ENCODE data around the gene ULBP3.

ULBP3 gene

DNA sequence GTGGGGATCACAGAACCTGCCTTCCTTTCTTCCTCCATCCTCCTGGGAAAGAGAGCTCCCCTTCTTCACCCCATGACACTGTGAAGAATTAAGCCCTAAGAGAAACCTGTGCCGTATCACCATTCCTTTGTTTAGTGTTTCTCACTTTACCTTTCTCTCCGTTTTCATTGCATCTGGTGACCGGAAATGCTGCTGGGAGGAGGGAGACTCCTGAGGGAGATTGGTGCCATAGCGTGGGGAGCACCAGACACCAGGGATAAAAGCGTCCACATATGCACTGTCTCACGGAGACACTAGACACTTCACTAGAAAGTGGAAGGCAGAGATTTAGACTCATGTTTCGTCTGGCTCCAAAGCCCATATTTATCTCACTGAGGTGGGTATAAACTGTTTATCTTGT lies 15.5 kb upstream of the ULBP3 start:
- TF ChIP-seq, protein P1, sequence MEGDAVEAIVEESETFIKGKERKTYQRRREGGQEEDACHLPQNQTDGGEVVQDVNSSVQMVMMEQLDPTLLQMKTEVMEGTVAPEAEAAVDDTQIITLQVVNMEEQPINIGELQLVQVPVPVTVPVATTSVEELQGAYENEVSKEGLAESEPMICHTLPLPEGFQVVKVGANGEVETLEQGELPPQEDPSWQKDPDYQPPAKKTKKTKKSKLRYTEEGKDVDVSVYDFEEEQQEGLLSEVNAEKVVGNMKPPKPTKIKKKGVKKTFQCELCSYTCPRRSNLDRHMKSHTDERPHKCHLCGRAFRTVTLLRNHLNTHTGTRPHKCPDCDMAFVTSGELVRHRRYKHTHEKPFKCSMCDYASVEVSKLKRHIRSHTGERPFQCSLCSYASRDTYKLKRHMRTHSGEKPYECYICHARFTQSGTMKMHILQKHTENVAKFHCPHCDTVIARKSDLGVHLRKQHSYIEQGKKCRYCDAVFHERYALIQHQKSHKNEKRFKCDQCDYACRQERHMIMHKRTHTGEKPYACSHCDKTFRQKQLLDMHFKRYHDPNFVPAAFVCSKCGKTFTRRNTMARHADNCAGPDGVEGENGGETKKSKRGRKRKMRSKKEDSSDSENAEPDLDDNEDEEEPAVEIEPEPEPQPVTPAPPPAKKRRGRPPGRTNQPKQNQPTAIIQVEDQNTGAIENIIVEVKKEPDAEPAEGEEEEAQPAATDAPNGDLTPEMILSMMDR (IDR thresholded peaks at IDR 0.05; ENCODE audit: low read depth, low read length, missing control alignments), result no peak
- Histone ChIP-seq H3K27me3 (replicated peaks) (peaks cover 8% of the 10 kb centered on the region), H3K27ac (no peak overlapping the region), H3K36me3 (replicated peaks) (no peaks in the 10 kb centered on the region), H3K4me3 (ENCODE audit: low read depth, low read length) (no peak overlapping the region)
- DNase-seq, result no peak
- in situ Hi-C loops (cut with HindIII; ENCODE audit: low pct_ligation_motif_present, low sequenced_read_pairs), result no loop called here

DNA sequence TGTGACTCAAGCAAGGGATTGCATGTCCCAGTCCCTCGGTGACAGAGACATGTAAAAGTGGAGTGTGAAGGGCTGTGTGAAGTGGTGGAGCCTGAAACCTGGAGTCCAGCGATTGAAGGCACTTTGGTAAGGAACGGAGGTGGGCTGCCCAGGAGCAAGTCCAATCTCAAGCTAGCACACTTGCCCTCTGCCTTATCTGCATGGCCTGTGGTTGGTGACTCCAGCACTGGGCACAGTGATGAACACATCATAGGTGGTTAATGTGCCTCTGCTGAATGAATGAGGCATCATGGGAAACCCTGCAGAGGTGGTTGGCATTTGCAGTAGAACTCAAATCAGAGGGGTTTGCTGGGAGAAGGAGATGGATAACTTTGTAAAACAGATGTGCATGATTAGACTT lies 14.9 kb upstream of the ULBP3 start:
- Histone ChIP-seq H3K27me3 (replicated peaks) (peaks cover 8% of the 10 kb centered on the region), H3K36me3 (replicated peaks) (no peaks in the 10 kb centered on the region), H3K27ac (no peak overlapping the region), H3K4me3 (ENCODE audit: low read depth, low read length) (no peak overlapping the region)
- DNase-seq, result no peak
- in situ Hi-C loops (cut with HindIII; ENCODE audit: low pct_ligation_motif_present, low sequenced_read_pairs), result no loop called here
- TF ChIP-seq, protein P1 (IDR thresholded peaks at IDR 0.05; ENCODE audit: low read depth, low read length, missing control alignments), result no peak

DNA sequence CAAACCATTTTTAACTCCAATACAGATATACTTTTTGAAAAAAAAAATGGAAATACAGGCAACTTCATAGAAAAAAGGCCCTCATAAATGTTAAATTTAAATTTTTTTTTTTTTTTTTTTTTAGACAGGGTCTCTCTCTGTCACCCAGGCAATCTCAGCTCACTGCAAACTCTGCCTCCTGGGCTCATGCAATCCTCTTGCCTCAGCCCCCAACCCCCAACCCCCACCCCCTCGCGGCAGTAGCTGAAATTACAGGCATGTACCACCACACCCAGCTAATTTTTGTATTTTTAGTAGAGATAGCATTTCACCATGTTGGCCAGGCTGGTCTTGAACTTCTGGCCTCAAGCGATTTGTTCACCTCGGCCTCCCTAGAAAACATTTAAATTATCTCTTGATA lies 12.8 kb upstream of the ULBP3 start:
- Histone ChIP-seq H3K27me3 (replicated peaks) (peaks cover 5% of the 10 kb centered on the region), H3K27ac (no peak overlapping the region), H3K4me3 (ENCODE audit: low read depth, low read length) (no peak overlapping the region), H3K36me3 (replicated peaks) (no peaks in the 10 kb centered on the region)
- no peak for DNase-seq
- in situ Hi-C loops (cut with HindIII; ENCODE audit: low pct_ligation_motif_present, low sequenced_read_pairs), result no loop called here
- TF ChIP-seq, protein P1 (IDR thresholded peaks at IDR 0.05; ENCODE audit: low read depth, low read length, missing control alignments), result no peak

DNA sequence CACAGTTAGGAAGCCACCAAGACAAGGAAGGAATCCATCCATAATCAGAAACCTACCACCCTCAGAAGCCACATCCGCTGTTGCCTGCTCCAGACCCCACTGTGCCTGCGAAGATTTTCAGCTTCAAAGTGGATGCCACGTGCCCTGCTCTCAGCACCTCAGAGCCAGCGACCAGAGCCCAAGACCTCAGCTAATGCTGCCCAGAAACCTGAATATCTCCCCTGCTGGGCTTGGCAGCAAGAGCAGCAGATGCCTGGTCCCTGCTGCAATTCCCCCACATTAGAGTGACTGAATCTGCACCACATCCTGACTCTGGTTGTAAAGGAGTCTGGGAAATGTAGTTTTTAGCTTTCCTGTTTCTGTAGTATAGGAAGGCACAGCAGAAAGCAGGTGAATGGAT lies 10.7 kb upstream of the ULBP3 start:
- DNase-seq, result no peak

DNA sequence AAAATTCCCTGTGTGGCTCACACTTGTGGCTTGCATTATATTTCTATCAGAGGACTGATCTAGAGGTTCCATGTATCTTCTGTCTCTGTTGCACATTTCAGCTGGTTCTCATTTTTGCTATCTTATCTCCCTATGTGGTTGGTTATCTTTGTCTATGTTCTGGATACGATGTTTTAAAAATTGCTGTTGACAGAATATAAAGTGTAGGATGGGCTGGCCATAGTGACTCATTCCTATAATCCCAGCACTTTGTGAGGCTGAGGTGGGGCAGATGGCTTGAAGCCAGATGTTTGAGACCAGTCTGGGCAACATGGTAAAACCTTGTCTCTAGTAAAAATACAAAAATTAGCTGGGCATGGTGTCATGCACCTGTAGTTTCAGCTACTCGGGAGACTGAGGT lies 9.9 kb upstream of the ULBP3 start:
- DNase-seq, result peak; percentile 61
- TF ChIP-seq, protein P1 (IDR thresholded peaks at IDR 0.05; ENCODE audit: low read depth, low read length, missing control alignments), result no peak
- peaks cover under 1% of the 10 kb centered on the region for H3K27me3 ChIP-seq (replicated peaks)
- no peak overlapping the region for H3K27ac ChIP-seq
- H3K36me3 ChIP-seq (replicated peaks), result no peaks in the 10 kb centered on the region
- H3K4me3 ChIP-seq (ENCODE audit: low read depth, low read length), result no peak overlapping the region
- in situ Hi-C loops (cut with HindIII; ENCODE audit: low pct_ligation_motif_present, low sequenced_read_pairs), result no loop called here

More for the DNA sequence above, 10.7 kb upstream of the ULBP3 start:
- TF ChIP-seq, protein P1 (IDR thresholded peaks at IDR 0.05; ENCODE audit: low read depth, low read length, missing control alignments), result peak; percentile 6
- H3K4me3 ChIP-seq (ENCODE audit: low read depth, low read length), result no peak overlapping the region
- in situ Hi-C loops (cut with HindIII; ENCODE audit: low pct_ligation_motif_present, low sequenced_read_pairs), result no loop called here
- no peaks in the 10 kb centered on the region for H3K36me3 ChIP-seq (replicated peaks)
- no peak overlapping the region for H3K27ac ChIP-seq
- peaks cover 5% of the 10 kb centered on the region for H3K27me3 ChIP-seq (replicated peaks)

DNA sequence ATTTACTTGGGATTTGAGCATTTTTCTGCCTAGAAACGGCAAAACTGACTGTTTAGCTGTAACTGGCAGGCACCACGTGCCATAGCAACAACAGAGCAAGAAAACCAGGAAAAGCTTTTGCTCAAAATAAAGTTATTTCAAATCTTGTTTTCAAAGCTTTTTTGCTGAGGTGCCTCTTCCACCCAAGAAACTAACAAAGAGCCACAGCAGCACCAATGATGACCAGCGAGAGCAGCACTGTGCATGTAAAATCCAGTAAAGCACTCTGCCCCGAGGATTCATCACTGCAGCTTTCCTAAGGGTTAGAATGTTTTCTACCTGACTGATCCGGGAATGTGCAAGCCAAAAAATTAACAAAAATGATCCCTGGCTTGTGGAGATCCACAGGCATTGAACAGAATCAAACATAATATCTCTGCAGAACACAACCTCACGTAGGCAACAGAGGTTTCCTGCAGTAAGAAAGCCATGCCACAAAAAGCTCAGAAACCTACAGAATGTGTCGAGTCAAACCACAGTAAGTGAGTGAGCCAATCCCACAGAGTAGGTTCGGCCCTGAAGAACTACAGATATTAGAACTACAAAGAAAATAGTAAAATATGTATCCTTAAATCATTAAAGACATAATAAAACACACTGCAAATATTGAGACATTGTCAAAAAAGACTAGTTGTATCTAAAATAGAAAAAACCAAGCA lies 7.4 kb upstream of the ULBP3 start:
- Histone ChIP-seq H3K27ac (no peak overlapping the region), H3K36me3 (replicated peaks) (no peaks in the 10 kb centered on the region), H3K27me3 (replicated peaks) (no peaks in the 10 kb centered on the region), H3K4me3 (ENCODE audit: low read depth, low read length) (no peak overlapping the region)
- peak; percentile 23 for DNase-seq
- TF ChIP-seq, protein P1 (IDR thresholded peaks at IDR 0.05; ENCODE audit: low read depth, low read length, missing control alignments), result peak; percentile 47
- in situ Hi-C loops (cut with HindIII; ENCODE audit: low pct_ligation_motif_present, low sequenced_read_pairs), result no loop called here
